Fibroblast of pulmonary artery (primary cell): ENCODE results near the gene HS3ST3A1.
A peak's percentile ranks its signal among the peaks of the same experiment; 100 is the strongest.
"Not testable (repeated sequence)": the region's sequence is repeated elsewhere in the genome, so short reads cannot be mapped to it uniquely, and the experiment has no call there.

ENCODE experiments used
- DNase-seq: peaks from one replicate; pipeline ENCODE4 v3.0.0-alpha.2; 2010; ENCODE audit warnings: low read depth
- H3K4me3 ChIP-seq: replicated peaks from 2 replicates; pipeline ENCODE4 v1.5.1; 2011; ENCODE audit warnings: low read depth, mild to moderate bottlenecking, control low read depth, low read length, moderate library complexity
- CTCF ChIP-seq: IDR thresholded peaks from 2 replicates; pipeline ENCODE4 v1.5.1; 2011; ENCODE audit warnings: mild to moderate bottlenecking, control low read depth, low read length, inconsistent platforms; ENCODE audit errors: missing control alignments

Gene HS3ST3A1

GRCh38 chr17:13550291-13550690 is 51.4 kb downstream of the HS3ST3A1 start:
- DNase-seq = no peak
- H3K4me3 ChIP-seq = no peak overlapping the region
- TF ChIP-seq CTCF = no peak

- not testable (repeated sequence) for DNase-seq, H3K4me3 ChIP-seq
These were observed 53.2 kb downstream of the HS3ST3A1 start for GRCh38 chr17:13548576-13548975.

GRCh38 chr17:13546851-13547250 is 54.9 kb downstream of the HS3ST3A1 start:
- no peak for DNase-seq
- TF ChIP-seq CTCF = no peak

GRCh38 chr17:13545941-13546340 is 55.8 kb downstream of the HS3ST3A1 start:
- H3K4me3 ChIP-seq = no peak overlapping the region
- no peak for TF ChIP-seq CTCF
- no peak for DNase-seq

More at GRCh38 chr17:13546851-13547250, 54.9 kb downstream of the HS3ST3A1 start:
- no peak overlapping the region for H3K4me3 ChIP-seq

- H3K4me3 ChIP-seq = no peak overlapping the region
- peak; percentile 54 for DNase-seq
- TF ChIP-seq CTCF = no peak
These were observed 57.0 kb downstream of the HS3ST3A1 start for GRCh38 chr17:13544765-13545164.

- no peak overlapping the region for H3K4me3 ChIP-seq
- DNase-seq = peak; percentile 95
- TF ChIP-seq CTCF = no peak
These were observed 57.4 kb downstream of the HS3ST3A1 start for GRCh38 chr17:13544292-13544691.

GRCh38 chr17:13542636-13543035 is 59.1 kb downstream of the HS3ST3A1 start:
- H3K4me3 ChIP-seq = no peak overlapping the region
- no peak for TF ChIP-seq CTCF
- DNase-seq = no peak
